HFF-Myc (cell line): Measurements from ENCODE around the gene OXGR1.

Source experiments
- DNase-seq: peaks from one replicate; pipeline ENCODE4 v3.0.0-alpha.2; 2011; ENCODE audit warnings: low read depth; ENCODE audit errors: extremely low read depth
- H3K4me3 ChIP-seq: replicated peaks from 2 replicates; pipeline ENCODE4 v1.5.1; 2011; ENCODE audit warnings: low read depth, mild to moderate bottlenecking, control low read depth, low read length
- TF ChIP-seq, protein P1 (sequence below): IDR thresholded peaks from 2 replicates; pipeline ENCODE4 v1.5.1; 2012; ENCODE audit warnings: mild to moderate bottlenecking, low read depth, low read length, control low read depth; ENCODE audit errors: missing control alignments

The OXGR1 gene

DNA sequence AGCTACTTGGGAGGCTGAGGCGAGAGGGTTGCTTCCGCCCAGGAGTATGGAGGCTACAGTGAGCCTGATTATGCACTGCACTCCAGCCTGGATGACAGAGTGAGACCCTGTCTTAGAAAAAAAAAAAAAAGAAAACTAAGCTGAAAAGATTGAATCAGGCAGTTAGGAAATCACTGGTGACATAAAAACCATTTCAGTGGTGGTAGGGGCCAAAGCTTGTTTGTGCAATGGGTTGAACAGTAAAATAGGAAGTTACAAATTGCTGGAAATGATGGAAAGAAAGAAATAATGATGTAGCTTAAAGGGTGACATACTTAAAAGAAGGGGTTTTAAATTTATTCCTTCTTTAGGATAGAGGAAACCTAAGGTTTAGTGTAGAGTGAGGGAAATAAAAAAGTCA, 4.8 kb upstream of the OXGR1 start:
- TF ChIP-seq, protein P1, sequence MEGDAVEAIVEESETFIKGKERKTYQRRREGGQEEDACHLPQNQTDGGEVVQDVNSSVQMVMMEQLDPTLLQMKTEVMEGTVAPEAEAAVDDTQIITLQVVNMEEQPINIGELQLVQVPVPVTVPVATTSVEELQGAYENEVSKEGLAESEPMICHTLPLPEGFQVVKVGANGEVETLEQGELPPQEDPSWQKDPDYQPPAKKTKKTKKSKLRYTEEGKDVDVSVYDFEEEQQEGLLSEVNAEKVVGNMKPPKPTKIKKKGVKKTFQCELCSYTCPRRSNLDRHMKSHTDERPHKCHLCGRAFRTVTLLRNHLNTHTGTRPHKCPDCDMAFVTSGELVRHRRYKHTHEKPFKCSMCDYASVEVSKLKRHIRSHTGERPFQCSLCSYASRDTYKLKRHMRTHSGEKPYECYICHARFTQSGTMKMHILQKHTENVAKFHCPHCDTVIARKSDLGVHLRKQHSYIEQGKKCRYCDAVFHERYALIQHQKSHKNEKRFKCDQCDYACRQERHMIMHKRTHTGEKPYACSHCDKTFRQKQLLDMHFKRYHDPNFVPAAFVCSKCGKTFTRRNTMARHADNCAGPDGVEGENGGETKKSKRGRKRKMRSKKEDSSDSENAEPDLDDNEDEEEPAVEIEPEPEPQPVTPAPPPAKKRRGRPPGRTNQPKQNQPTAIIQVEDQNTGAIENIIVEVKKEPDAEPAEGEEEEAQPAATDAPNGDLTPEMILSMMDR, result no peak
- DNase-seq, result no peak
- no peak overlapping the region for H3K4me3 ChIP-seq

DNA sequence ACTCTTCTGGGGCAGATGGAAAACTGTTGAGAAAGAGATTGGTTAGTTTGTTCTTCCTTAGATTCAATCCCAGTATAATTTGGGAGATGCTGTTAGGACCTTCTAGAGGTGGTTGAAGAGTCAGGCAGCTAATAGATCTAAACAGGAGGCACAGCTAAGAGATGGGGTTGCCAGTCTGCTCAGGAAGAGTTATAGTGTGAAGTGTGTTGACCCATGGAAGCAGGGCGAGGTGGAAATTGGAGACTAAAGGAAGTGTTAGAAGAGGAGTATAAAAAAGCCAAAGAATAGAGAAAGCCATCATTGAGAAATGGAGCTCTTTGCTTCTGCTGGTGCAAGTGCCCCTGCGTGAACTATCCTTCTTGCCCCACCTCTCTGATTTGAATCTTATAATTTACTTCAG, 3.8 kb upstream of the OXGR1 start:
- H3K4me3 ChIP-seq, result no peak overlapping the region
- DNase-seq, result no peak
- TF ChIP-seq, protein P1, result no peak

DNA sequence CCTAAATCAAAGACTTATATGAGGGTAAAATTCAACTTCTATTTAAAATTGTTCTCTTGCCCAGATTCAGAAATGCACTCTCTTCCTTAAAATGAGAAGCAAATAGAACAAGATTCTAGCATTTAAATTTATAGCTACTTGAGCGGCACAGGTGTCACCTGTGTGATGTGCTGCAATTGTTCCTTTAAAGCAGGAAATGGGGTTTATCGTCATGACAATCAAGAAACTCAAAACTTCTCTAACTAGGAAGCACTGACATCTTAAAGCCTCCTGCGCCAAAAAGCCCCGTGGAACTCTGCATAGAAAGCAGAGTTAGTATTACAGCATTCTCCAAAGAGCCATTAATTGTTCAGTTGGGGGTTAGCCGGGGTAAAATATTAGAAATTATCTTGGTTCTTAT, 2.6 kb upstream of the OXGR1 start:
- no peak overlapping the region for H3K4me3 ChIP-seq
- no peak for DNase-seq
- TF ChIP-seq, protein P1, result no peak

DNA sequence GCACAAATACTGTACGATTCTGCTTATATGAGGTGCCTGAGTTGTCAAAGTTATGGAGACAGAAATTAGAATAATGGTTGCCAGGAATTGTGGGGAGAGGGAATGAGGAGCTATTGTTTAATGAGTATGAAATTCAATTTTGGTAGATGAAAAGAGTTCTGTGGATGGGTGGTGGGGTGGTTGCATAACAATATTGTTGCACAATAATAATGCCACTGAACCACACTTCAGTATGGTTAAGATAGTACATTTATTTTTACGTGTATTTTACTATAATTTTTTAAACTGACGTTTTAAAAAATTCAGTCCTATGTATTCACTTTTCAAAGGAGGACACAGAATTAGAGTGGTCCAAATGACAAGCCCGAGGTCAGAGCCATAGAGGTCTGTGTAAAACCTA, 1.8 kb upstream of the OXGR1 start:
- TF ChIP-seq, protein P1, result no peak
- DNase-seq, result no peak
- H3K4me3 ChIP-seq, result no peak overlapping the region

DNA sequence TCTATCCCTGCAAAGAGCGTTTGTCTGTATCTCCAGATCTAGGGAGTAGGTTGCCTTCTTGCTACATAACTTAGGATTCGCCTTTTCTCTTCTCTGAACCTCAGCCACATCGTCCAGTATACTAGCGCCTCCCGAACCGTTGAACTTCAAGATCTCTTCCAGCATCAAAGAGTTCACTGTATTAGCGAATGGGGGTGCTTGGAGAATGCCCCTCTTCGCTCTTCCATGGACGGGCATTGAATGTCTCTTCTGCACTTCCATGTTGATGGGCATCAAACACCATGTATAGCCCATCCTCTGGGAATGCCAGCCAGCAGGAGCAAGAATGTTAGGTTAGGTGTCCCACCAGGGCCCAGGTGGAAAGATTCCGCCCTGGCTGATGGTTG, 575 bp upstream of the OXGR1 start:
- H3K4me3 ChIP-seq, result no peak overlapping the region
- TF ChIP-seq, protein P1, result no peak
- DNase-seq, result no peak

DNA sequence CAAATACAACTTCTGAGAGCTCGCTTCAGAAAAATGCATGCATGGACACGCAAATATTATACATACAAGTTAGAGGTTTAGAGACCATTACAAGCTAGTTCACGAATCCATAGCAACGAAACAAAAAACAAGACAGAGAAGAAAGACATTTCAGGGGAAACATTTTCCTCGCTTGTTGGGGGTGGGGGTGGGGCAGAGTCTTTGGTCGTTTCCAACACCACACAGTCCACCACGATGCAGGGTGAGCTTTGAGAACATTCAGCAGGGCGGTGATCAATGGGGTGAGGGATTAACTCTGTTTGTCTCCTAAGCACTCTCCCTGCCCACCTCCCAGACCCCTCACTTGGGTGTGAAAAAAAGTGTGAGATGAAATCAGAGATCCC, 651 bp downstream of the OXGR1 start:
- TF ChIP-seq, protein P1, result no peak
- peak overlapping the region; percentile 13; the same call in 1 of the 2 replicates for H3K4me3 ChIP-seq
- DNase-seq, result no peak

DNA sequence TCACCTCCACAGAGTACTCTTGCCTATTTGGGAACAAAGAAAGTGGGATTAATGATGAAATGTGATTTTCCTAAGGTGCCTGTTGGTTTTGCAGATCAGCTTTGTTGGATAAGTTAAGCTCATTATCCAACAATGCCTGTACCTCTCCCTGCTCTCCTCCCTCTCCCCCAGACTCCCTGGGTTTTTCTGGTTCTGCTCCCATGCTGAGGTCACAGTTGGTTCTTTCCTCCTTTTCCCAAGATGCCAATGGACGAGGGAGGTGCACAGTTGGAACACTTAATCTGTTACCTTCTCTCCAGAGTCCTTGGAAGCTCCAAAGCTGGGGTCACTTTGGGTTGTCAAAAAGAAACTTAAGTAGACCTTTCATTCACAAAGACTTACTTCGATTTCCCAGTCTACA, 1.6 kb downstream of the OXGR1 start:
- TF ChIP-seq, protein P1, result no peak
- no peak for DNase-seq
- no peak overlapping the region for H3K4me3 ChIP-seq
